GM12874 (cell line): ENCODE data around the gene ANGPT4.

ENCODE experiments used
- CTCF ChIP-seq: IDR thresholded peaks from 2 replicates; pipeline ENCODE4 v1.5.1; 2011; ENCODE audit warnings: low read depth, mild to moderate bottlenecking, control low read depth, low read length, moderate library complexity; ENCODE audit not compliant: insufficient read depth

ANGPT4 gene

GRCh38 chr20:905396-905961 is 10.7 kb downstream of the ANGPT4 start:
- TF ChIP-seq CTCF = no peak

- TF ChIP-seq CTCF = no peak
Observed at GRCh38 chr20:904039-904545, 12.0 kb downstream of the ANGPT4 start.

GRCh38 chr20:896501-897025 is 19.6 kb downstream of the ANGPT4 start:
- TF ChIP-seq CTCF = no peak

- no peak for TF ChIP-seq CTCF
Observed at GRCh38 chr20:891706-892080, 24.4 kb downstream of the ANGPT4 start.

- no peak for TF ChIP-seq CTCF
Observed at GRCh38 chr20:891058-891705, 25.0 kb downstream of the ANGPT4 start.

GRCh38 chr20:890666-891057 is 25.5 kb downstream of the ANGPT4 start:
- TF ChIP-seq CTCF = no peak

- TF ChIP-seq CTCF = no peak
Observed at GRCh38 chr20:889932-890463, 26.1 kb downstream of the ANGPT4 start.
